SJCRH30 (cell line): ENCODE data around the gene ZNF280C. TPM values are rescaled to one million over a fixed set of nuclear protein-coding genes. Genes with fewer than 3 reads are reported as not detected.
"Not testable (repeated sequence)": the region's sequence is repeated elsewhere in the genome, so short reads cannot be mapped to it uniquely, and the experiment has no call there.

Experiments used
- DNase-seq, 2 experiments: peaks; one replicate each; pipeline ENCODE4 v3.0.0-alpha.2; 2015 to 2020
- H3K27ac ChIP-seq: fragments of 250-450 bp; sonication (Bioruptor Pico); 2 replicates; pipeline ENCODE4 v1.5.1; 2020; ENCODE audit warnings: mild to moderate bottlenecking, moderate library complexity
- H3K27me3 ChIP-seq: fragments of 250-450 bp; sonication (Bioruptor Pico); 2 replicates; pipeline ENCODE4 v1.5.1; 2020; ENCODE audit warnings: mild to moderate bottlenecking, moderate library complexity
- H3K36me3 ChIP-seq: fragments of 250-450 bp; sonication (Bioruptor Pico); 2 replicates; pipeline ENCODE4 v1.5.1; 2020; ENCODE audit warnings: mild to moderate bottlenecking, moderate library complexity
- H3K4me1 ChIP-seq: fragments of 250-450 bp; sonication (Bioruptor Pico); 2 replicates; pipeline ENCODE4 v1.5.1; 2020; ENCODE audit warnings: mild to moderate bottlenecking, moderate library complexity
- H3K4me3 ChIP-seq: fragments of 250-450 bp; sonication (Bioruptor Pico); 2 replicates; pipeline ENCODE4 v1.5.1; 2020; ENCODE audit warnings: mild to moderate bottlenecking, moderate library complexity
- H3K9me3 ChIP-seq: fragments of 250-450 bp; sonication (Bioruptor Pico); replicated peaks from 2 replicates; pipeline ENCODE4 v1.5.1; 2020; ENCODE audit warnings: mild to moderate bottlenecking, moderate library complexity
- total RNA-seq: library from RNA; depleted of rRNA; stranded (reverse); fragments of >200 nt; shearing (Covaris generic); gene quantifications from 2 replicates; pipeline ENCODE4 v1.2.3, GENCODE V29; 2014

The ZNF280C gene
- total RNA-seq, 1 experiment from 2014 or later, result 16.5 TPM

DNA sequence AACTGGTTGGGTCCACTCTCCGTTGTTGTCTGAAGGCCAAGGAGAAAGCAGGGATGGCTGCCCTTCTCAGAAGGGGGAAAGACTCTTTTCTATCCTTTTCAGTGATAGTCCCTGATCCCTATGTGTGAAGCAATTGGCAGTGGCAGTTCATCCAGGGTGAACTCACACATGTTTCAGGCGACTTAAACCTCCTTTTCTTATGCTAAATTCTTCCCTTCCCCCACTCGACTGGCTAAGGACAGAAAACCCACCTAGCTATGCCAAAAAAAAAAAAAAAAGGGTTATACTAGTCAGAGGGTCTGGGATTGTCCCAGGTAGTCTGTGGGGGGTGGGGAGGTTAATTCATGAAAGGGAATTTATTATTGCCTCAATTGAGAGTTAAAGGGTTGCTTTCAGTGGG is 12.2 kb upstream of the ZNF280C start:
- no peaks in the 10 kb centered on the region for H3K9me3 ChIP-seq
- no peak overlapping the region for H3K4me3 ChIP-seq
- H3K27ac ChIP-seq, result no peak overlapping the region
- DNase-seq, result no peak
- H3K27me3 ChIP-seq, result no peaks in the 10 kb centered on the region
- H3K36me3 ChIP-seq, result no peaks in the 10 kb centered on the region
- H3K4me1 ChIP-seq, result peaks cover 11% of the 10 kb centered on the region

DNA sequence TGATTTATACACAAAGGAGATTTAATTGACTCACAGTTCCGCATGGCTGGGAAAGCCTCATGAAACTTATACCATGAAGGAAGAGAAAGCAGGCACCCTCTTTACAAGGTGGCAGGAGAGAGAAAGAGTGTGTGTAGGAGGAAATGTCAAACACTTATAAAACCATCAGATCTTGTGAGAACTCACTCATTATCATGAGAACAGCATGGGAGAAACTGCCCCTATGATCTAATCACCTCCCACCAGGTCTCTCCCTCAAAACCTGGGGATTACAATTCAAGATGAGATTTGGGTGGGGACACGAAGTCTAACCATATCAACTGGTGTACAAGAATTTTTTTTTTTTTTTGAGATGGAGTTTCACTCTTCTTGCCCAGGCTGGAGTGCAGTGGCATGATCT is 3.6 kb upstream of the ZNF280C start:
- H3K36me3 ChIP-seq, DNase-seq, H3K4me3 ChIP-seq, H3K27ac ChIP-seq, H3K27me3 ChIP-seq, H3K9me3 ChIP-seq, H3K4me1 ChIP-seq: not testable (repeated sequence)

DNA sequence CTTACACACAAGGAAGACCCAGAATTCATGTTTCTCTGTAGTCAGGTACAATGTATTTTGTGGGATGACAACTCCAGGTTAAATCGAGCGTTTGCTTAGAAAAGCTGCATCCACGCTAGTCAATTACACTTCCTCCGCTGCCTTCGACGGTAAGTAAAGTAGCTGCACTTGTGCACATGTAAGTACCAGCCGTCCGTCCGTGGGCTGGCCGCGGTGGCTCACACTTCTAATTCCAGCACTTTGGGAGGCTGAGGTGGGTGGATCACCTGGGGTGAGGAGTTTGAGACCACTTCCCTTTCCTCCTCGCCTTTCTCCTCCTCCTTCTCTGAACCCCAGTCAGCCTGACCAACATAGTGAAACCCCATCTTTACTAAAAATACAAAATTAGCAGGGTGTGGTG is 692 bp upstream of the ZNF280C start:
- not testable (repeated sequence) for H3K27ac ChIP-seq, H3K9me3 ChIP-seq, H3K4me1 ChIP-seq, DNase-seq, H3K36me3 ChIP-seq, H3K27me3 ChIP-seq, H3K4me3 ChIP-seq

DNA sequence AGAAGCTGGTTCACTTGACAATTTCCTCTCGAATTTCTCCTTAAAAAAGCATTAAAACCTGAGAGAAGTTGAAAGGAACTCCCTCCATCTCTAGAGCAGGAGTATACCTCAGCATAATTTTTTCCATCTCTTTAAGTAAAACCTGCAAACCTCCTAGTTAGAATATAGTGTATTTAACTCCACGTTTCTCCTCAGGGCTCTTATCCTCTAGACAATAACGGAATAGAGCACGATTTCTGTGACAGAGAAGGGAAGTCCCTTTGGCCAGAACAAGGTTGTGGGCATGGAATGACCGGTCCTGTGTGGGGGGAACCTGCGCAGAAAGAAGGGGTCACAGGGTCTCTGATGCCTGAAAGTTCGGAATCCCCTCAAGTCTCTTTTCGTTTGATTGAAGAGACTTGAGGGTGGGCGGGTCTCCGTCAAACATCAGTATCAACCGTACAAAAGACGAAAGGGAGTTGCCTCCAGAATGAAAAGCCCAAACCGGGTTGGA is 697 bp downstream of the ZNF280C start:
- H3K27me3 ChIP-seq, result no peaks in the 10 kb centered on the region
- H3K36me3 ChIP-seq, result no peaks in the 10 kb centered on the region
- H3K4me1 ChIP-seq, result peaks cover under 1% of the 10 kb centered on the region; the same call in 1 of the 2 replicates
- peak overlapping the region; percentile 93 for H3K27ac ChIP-seq
- H3K9me3 ChIP-seq, result peaks cover 3% of the 10 kb centered on the region; the same call in 1 of the 2 replicates
- peak overlapping the region; percentile 94 for H3K4me3 ChIP-seq
- DNase-seq, result no peak

DNA sequence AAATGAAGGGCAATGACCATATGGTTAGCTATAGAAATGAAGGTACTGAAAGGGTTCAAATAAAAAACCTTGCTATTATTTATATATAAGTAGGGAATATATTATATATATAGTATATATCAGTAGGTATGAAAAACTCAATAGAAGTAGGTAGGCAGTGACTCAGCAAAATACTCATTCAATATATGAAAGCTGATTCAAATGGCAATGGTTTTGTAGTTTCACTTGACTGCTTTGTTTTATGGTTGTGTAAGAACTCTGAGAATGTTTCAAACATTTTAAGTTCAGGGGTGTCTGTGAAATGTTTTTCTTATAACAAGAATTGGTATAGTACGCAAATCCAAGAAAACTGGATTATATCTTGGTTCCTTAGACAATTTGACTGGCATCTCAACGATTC is 4.1 kb downstream of the ZNF280C start:
- no peak for DNase-seq
- H3K27ac ChIP-seq, result no peak overlapping the region
- H3K4me1 ChIP-seq, result peaks cover 12% of the 10 kb centered on the region
- H3K4me3 ChIP-seq, result no peak overlapping the region
- no peaks in the 10 kb centered on the region for H3K27me3 ChIP-seq
- H3K9me3 ChIP-seq, result peaks cover 3% of the 10 kb centered on the region; the same call in 1 of the 2 replicates
- H3K36me3 ChIP-seq, result no peaks in the 10 kb centered on the region

DNA sequence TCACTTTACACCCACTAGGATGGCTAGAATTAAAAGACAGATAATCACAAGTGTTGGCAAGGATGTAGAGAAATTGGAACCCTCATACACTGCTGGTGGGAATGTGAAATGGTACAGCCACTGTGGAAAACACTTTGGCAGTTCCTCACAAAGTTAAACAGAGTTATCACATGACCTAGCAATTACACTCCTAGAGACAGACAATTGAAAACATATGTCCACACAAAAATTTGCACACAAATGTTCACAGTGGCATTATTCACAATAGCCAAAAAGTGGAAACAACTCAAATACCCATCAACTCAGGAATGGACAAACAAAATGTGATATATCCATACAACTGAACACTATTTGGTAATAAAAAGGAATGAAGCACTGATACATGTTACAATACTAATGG is 5.7 kb downstream of the ZNF280C start:
- Histone ChIP-seq H3K27me3 (no peaks in the 10 kb centered on the region), H3K36me3 (no peaks in the 10 kb centered on the region), H3K9me3 (no peaks in the 10 kb centered on the region), H3K27ac (no peak overlapping the region), H3K4me1 (peaks cover 12% of the 10 kb centered on the region), H3K4me3 (no peak overlapping the region)
- DNase-seq, result no peak

DNA sequence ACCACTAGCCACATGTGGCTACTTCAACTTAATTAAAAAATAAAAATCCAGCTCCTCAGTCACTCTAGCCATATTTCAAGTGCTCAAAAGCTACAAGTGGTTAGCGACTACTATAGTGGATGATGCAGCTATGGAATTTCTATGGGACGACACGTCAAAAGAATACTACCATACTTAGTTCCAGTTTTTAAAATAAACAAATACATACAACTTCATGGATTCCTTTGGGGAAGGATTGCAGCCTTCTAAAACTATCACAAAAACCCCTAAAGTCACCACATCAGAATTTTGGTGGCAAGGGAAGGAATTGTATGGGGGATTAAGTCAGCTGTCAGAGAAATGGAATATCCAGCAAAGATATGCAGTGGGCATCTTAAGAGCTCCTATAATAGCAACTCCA is 6.5 kb downstream of the ZNF280C start:
- Histone ChIP-seq H3K27ac (peak overlapping the region; percentile 12), H3K4me3 (no peak overlapping the region), H3K4me1 (peaks cover 12% of the 10 kb centered on the region), H3K36me3 (no peaks in the 10 kb centered on the region), H3K27me3 (no peaks in the 10 kb centered on the region), H3K9me3 (no peaks in the 10 kb centered on the region)
- peak in 1 of 2 experiments; percentile 6 for DNase-seq

DNA sequence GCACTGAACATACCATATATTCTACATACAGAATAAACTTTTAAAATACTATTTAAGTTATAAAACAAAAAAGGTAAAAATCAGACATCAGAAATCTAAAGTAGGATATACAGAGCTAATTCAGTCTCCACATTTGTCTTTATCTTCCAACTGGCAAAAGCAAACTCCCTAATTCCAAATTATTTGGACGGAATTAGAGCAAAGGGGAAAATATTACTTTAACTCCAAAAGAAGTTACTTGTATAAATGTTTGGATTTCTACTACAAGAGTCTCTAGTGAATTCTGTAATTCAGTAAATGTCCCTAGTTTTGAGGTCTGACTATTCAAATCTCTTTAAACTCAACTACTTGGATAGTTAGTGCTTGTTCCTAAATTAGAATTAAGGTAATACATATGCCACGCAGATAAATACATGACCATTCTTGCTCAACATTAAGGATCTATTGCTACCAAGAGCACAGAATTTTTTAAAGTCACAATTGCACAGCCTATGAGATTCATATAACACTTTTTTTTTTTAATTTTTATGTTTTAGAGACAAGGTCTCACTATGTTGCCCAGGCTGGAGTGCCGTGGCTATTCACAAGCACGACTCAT is 7.3 kb downstream of the ZNF280C start:
- no peaks in the 10 kb centered on the region for H3K27me3 ChIP-seq
- no peak overlapping the region for H3K27ac ChIP-seq
- peaks cover 12% of the 10 kb centered on the region for H3K4me1 ChIP-seq
- H3K9me3 ChIP-seq, result no peaks in the 10 kb centered on the region
- no peak for DNase-seq
- no peaks in the 10 kb centered on the region for H3K36me3 ChIP-seq
- H3K4me3 ChIP-seq, result no peak overlapping the region

DNA sequence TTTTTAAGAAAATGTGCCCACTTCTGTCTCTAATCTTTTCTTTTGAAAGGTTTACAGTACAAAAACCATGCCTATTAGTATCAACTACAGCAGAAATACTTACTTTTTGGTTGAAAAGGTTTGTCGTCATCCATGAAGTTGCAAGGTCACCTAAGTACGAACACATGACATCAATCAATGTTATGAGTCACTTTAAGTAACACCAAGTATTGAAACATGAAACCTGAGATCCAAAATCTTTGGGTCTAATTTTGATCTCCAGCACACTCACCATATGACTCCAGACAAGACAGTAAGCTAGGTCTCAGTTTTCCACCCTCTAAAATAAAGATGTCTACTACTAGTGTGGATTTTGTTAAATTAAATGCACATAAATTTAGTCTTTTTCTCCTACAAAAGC is 8.4 kb downstream of the ZNF280C start:
- DNase-seq, result no peak
- Histone ChIP-seq H3K4me3 (no peak overlapping the region), H3K9me3 (no peaks in the 10 kb centered on the region)

DNA sequence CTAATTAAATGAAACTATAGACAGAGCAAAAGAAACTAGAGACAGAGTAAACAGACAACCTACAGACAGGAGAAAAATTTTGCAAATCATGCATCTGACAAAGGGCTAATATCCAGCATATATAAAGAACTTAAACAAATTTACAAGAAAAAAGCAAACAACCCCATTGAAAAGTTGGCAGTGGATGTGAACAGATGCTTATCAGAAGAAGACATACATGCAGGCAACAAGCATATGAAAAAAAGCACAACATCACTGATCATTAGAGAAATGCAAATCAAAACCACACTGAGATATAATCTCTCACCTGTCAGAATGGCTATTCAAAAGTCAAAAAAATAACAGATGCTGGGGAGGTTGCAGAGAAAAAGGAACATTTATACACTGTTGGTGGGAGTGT is 14.8 kb downstream of the ZNF280C start:
- no peak overlapping the region for H3K27ac ChIP-seq
- H3K4me3 ChIP-seq, result no peak overlapping the region
- no peaks in the 10 kb centered on the region for H3K27me3 ChIP-seq
- DNase-seq, result no peak
- no peaks in the 10 kb centered on the region for H3K36me3 ChIP-seq
- no peaks in the 10 kb centered on the region for H3K4me1 ChIP-seq
- no peaks in the 10 kb centered on the region for H3K9me3 ChIP-seq

More for the DNA sequence above, 8.4 kb downstream of the ZNF280C start:
- Histone ChIP-seq H3K27ac (no peak overlapping the region), H3K27me3 (no peaks in the 10 kb centered on the region), H3K36me3 (no peaks in the 10 kb centered on the region), H3K4me1 (peaks cover 12% of the 10 kb centered on the region)

DNA sequence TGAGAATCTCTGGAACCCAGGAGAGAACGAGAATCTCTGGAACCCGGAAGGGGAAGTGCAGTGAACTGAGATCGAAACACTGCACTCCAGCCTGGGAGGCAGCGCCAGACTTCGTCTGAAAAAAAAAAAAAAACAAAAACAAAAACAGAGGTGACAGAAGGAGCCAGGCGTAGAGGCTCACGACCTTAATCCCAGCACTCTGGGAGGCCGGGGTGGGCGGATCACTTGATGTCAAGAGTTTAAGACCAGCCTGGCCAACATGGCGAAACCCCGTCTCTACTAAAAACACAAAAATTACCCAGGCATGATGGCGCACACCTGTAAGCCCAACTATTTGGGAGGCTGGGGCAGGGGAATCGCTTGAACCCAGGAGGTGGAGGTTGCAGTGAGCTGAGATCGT is 17.0 kb downstream of the ZNF280C start:
- DNase-seq, result no peak
- H3K4me3 ChIP-seq, result no peak overlapping the region
- H3K4me1 ChIP-seq, result peaks cover 11% of the 10 kb centered on the region
- no peak overlapping the region for H3K27ac ChIP-seq
- no peaks in the 10 kb centered on the region for H3K27me3 ChIP-seq
- H3K36me3 ChIP-seq, result no peaks in the 10 kb centered on the region
- no peaks in the 10 kb centered on the region for H3K9me3 ChIP-seq

DNA sequence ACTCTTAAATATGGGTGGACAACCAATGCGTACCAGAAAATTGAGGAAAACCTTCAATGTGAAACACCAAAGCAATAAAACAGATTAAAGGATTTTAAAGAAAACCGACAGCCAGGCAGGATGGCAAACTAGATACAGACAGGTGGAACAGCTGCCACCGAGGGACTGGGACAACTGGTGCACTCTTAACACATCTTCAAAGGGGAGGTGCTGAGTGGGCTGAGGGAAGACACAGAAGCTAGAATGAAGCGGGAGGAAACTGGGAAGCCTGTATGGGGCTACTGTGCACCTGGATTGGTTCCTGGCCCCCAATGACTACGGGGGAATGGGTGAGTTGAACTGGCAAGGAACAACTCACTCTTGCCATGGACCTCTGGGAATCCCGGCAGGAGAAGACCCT is 20.7 kb downstream of the ZNF280C start:
- no peaks in the 10 kb centered on the region for H3K27me3 ChIP-seq
- DNase-seq, result peak; percentile 45 to 63
- peaks cover 6% of the 10 kb centered on the region; the same call in 1 of the 2 replicates for H3K36me3 ChIP-seq
- H3K9me3 ChIP-seq, result no peaks in the 10 kb centered on the region
- peaks cover 11% of the 10 kb centered on the region for H3K4me1 ChIP-seq
- H3K4me3 ChIP-seq, result no peak overlapping the region
- no peak overlapping the region for H3K27ac ChIP-seq

DNA sequence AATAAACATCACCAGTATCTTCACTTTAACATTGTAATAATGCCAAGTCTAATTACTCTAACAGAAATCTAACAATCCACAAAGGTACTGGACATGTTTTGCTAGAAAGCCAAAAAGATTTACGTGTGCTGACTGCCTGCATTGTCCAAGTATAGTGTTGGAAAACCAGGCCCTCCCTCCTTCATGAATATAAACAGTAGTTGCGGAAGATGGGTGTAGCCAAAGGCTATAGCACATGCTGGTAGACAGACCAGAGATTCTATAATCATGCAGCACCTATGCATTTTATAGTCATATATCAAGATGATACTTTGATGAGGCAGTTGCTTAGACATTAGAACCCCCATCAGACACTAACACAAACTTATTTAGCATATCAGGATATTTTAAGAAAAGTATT is 22.6 kb downstream of the ZNF280C start:
- H3K4me3 ChIP-seq, result no peak overlapping the region
- no peak for DNase-seq
- no peaks in the 10 kb centered on the region for H3K27me3 ChIP-seq
- no peaks in the 10 kb centered on the region for H3K9me3 ChIP-seq
- H3K4me1 ChIP-seq, result peaks cover 11% of the 10 kb centered on the region
- H3K27ac ChIP-seq, result no peak overlapping the region
- H3K36me3 ChIP-seq, result peaks cover 6% of the 10 kb centered on the region; the same call in 1 of the 2 replicates

DNA sequence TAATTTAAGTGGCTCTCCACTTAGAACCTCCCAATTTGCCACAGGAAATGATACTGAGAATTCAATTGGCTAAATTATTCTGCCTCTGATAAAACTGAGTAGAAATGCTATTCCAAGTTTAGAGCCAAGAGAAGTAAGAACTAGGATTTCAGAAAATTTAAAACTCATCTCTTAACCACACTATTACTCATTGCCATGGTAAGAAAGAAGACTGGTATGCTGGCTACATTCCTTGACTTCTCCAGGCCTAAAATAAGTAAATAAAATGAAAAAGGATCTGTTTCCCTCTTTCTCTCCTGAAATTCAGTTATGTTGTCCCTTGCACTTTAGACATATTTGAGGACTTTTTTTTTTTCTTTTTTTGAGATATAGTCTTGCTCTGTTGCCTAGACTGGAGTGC is 23.3 kb downstream of the ZNF280C start:
- H3K36me3 ChIP-seq, result peaks cover 6% of the 10 kb centered on the region; the same call in 1 of the 2 replicates
- no peaks in the 10 kb centered on the region for H3K9me3 ChIP-seq
- no peak overlapping the region for H3K27ac ChIP-seq
- H3K27me3 ChIP-seq, result no peaks in the 10 kb centered on the region
- DNase-seq, result no peak
- peaks cover 11% of the 10 kb centered on the region for H3K4me1 ChIP-seq
- H3K4me3 ChIP-seq, result no peak overlapping the region

DNA sequence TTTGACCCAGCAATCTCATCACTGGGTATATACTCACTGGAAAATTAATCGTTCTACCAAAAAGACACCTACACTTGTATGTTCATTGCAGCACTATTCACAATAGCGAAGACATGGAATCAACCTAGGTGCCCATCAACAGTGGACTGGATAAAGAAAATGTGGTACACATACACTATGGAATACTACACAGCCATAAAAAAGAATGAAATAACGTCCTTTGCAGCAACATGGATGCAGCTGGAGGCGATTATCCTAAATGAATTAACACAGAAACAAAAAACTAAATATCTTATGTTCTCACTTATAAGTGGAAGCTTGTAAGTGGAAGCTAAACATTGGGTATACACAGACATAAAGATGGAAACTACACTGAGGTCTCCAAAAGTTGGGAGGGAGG is 37.5 kb downstream of the ZNF280C start:
- not testable (repeated sequence) for H3K4me1 ChIP-seq, H3K27me3 ChIP-seq, H3K4me3 ChIP-seq, DNase-seq, H3K9me3 ChIP-seq, H3K27ac ChIP-seq
- H3K36me3 ChIP-seq, result peaks cover 21% of the 10 kb centered on the region

DNA sequence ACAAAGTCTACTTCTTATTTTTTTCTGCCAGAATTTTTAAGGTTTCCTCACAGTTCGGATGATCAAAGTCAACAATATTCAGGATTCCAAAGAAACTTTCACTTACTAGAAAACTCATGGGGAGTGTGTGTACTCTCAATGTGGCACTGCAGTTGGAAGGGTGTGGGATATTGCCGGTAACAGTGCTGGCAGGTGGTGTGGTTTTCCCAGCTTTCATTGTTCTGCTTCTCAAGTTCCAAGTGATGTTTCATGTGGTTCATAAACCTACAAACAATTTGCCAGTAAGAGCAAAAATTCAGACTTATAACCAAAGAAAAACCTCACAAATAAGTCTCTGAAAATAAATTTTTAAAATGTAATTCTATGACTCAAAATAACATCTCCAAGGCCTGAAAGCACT is 39.8 kb downstream of the ZNF280C start:
- Histone ChIP-seq H3K4me1 (no peaks in the 10 kb centered on the region), H3K27ac (no peak overlapping the region), H3K36me3 (peaks cover 21% of the 10 kb centered on the region), H3K4me3 (no peak overlapping the region), H3K9me3 (no peaks in the 10 kb centered on the region), H3K27me3 (no peaks in the 10 kb centered on the region)
- DNase-seq, result peak in 1 of 2 experiments; percentile 22
